Mesenchymal stem cell (in vitro differentiated cells and primary cell): Measurements from ENCODE around the gene DPY19L3.
A peak's percentile ranks its signal among the peaks of the same experiment; 100 is the strongest.

ENCODE experiments used
- DNase-seq: peaks from one replicate; pipeline ENCODE4 v3.0.0-alpha.2; 2013
- H2AFZ ChIP-seq: one replicate; pipeline ENCODE4 v1.6.1; 2013; ENCODE audit warnings: low read depth, mild to moderate bottlenecking, control low read depth, inconsistent platforms, low read length, moderate library complexity
- H2AK5ac ChIP-seq: 2 replicates; pipeline ENCODE4 v1.6.1; 2013; ENCODE audit warnings: low read length, moderate library complexity, mild to moderate bottlenecking, inconsistent platforms; ENCODE audit not compliant: severe bottlenecking
- H2BK120ac ChIP-seq: one replicate; pipeline ENCODE4 v1.6.1; 2013; ENCODE audit warnings: low read depth, mild to moderate bottlenecking, inconsistent platforms, low read length, moderate library complexity
- H2BK12ac ChIP-seq, 2 experiments: one replicate each; pipeline ENCODE4 v1.6.1; 2013; ENCODE audit warnings: inconsistent platforms in 2 of 2, low read length in 2 of 2, mild to moderate bottlenecking in 2 of 2, moderate library complexity in 2 of 2, control low read depth in 1 of 2
- H2BK15ac ChIP-seq: one replicate; pipeline ENCODE4 v1.6.1; 2013; ENCODE audit warnings: mild to moderate bottlenecking, low read depth, inconsistent platforms; ENCODE audit not compliant: poor library complexity, severe bottlenecking
- H2BK5ac ChIP-seq: 2 replicates; pipeline ENCODE4 v1.6.1; 2013; ENCODE audit warnings: low read depth, mild to moderate bottlenecking, low read length, control low read depth, inconsistent platforms; ENCODE audit not compliant: poor library complexity, severe bottlenecking
- H3K14ac ChIP-seq, 2 experiments: one replicate each; pipeline ENCODE4 v1.6.1; 2013; ENCODE audit warnings: inconsistent platforms in 2 of 2, low read length in 2 of 2, control low read depth in 1 of 2, mild to moderate bottlenecking in 1 of 2, moderate library complexity in 1 of 2
- H3K18ac ChIP-seq, 2 experiments: one replicate each; pipeline ENCODE4 v1.6.1; 2013; ENCODE audit warnings: inconsistent platforms in 2 of 2, low read length in 2 of 2, control low read depth in 1 of 2, low read depth in 1 of 2, mild to moderate bottlenecking in 1 of 2
- H3K23ac ChIP-seq, 2 experiments: one replicate each; pipeline ENCODE4 v1.6.1; 2013; ENCODE audit warnings: inconsistent platforms in 2 of 2, low read length in 2 of 2, mild to moderate bottlenecking in 2 of 2, moderate library complexity in 2 of 2, control low read depth in 1 of 2
- H3K27ac ChIP-seq: 2 replicates; pipeline ENCODE4 v1.5.1; 2013; ENCODE audit warnings: mild to moderate bottlenecking, moderate library complexity, low read length, control low read depth, inconsistent platforms; ENCODE audit not compliant: poor library complexity, severe bottlenecking
- H3K27me3 ChIP-seq, 2 experiments: 2 replicates each; pipeline versions ENCODE4 v1.6.1 to v1.7.0; 2013; ENCODE audit warnings: low read length in 2 of 2, mild to moderate bottlenecking in 2 of 2, moderate library complexity in 2 of 2, control low read depth in 1 of 2, inconsistent platforms in 1 of 2; ENCODE audit not compliant: control insufficient read depth in 1 of 2, insufficient read depth in 1 of 2
- H3K36me3 ChIP-seq, 2 experiments: 2 replicates each; pipeline versions ENCODE4 v1.6.1 to v1.7.0; 2013; ENCODE audit warnings: low read length in 2 of 2, control low read depth in 1 of 2, inconsistent platforms in 1 of 2, low read depth in 1 of 2, mild to moderate bottlenecking in 1 of 2; ENCODE audit not compliant: insufficient read depth in 2 of 2, control insufficient read depth in 1 of 2
- H3K4ac ChIP-seq, 2 experiments: one replicate each; pipeline ENCODE4 v1.6.1; 2013; ENCODE audit warnings: inconsistent platforms in 2 of 2, low read length in 2 of 2, mild to moderate bottlenecking in 2 of 2, moderate library complexity in 2 of 2, control low read depth in 1 of 2, low read depth in 1 of 2
- H3K4me1 ChIP-seq: 2 replicates; pipeline ENCODE4 v1.6.1; 2013; ENCODE audit warnings: low read depth, low read length, control low read depth; ENCODE audit not compliant: control insufficient read depth, insufficient read depth
- H3K4me2 ChIP-seq: 2 replicates; pipeline ENCODE4 v1.6.1; 2013; ENCODE audit warnings: low read length, mild to moderate bottlenecking, inconsistent platforms; ENCODE audit not compliant: poor library complexity, severe bottlenecking
- H3K4me3 ChIP-seq, 2 experiments: 2 replicates each; pipeline versions ENCODE4 v1.5.1 to v1.7.0; 2013; ENCODE audit warnings: low read length in 2 of 2, mild to moderate bottlenecking in 2 of 2, control low read depth in 1 of 2, low read depth in 1 of 2; ENCODE audit not compliant: insufficient read depth in 1 of 2
- H3K79me1 ChIP-seq: replicated peaks from 2 replicates; pipeline ENCODE4 v1.6.1; 2013; ENCODE audit warnings: mild to moderate bottlenecking, control low read depth, low read length, inconsistent platforms; ENCODE audit not compliant: poor library complexity, severe bottlenecking
- H3K9ac ChIP-seq: 2 replicates; pipeline ENCODE4 v1.7.0; 2013; ENCODE audit warnings: mild to moderate bottlenecking, low read length, moderate library complexity
- H3K9me3 ChIP-seq: 2 replicates; pipeline ENCODE4 v1.7.0; 2013; ENCODE audit warnings: mild to moderate bottlenecking, low read length; ENCODE audit not compliant: control insufficient read depth
- H4K8ac ChIP-seq: one replicate; pipeline ENCODE4 v1.6.1; 2013; ENCODE audit warnings: inconsistent platforms, mild to moderate bottlenecking, low read length, moderate library complexity
- H4K91ac ChIP-seq: one replicate; pipeline ENCODE4 v1.6.1; 2013; ENCODE audit warnings: mild to moderate bottlenecking, low read length, inconsistent platforms
- WGBS: methylation state at CpG from one replicate; pipeline ENCODE4 v1.1.7; 2013; ENCODE audit warnings: mixed read lengths; 5-methylcytosine and 5-hydroxymethylcytosine counted together

DPY19L3 gene

GRCh38 chr19:32476032-32476350 is 70.4 kb downstream of the DPY19L3 start:
- 100% methylated on average over 4 of the region's 4 CpGs for WGBS
- Histone ChIP-seq H2BK5ac (no peak overlapping the region), H3K4me2 (no peak overlapping the region), H3K23ac (no peak overlapping the region), H3K27ac (no peak overlapping the region), H3K9me3 (no peaks in the 10 kb centered on the region), H2BK12ac (no peak overlapping the region), H2AK5ac (no peak overlapping the region), H4K91ac (no peak overlapping the region), H3K9ac (no peak overlapping the region), H3K27me3 (no peaks in the 10 kb centered on the region), H2AFZ (no peak overlapping the region), H3K14ac (no peak overlapping the region), H3K4me1 (no peaks in the 10 kb centered on the region), H3K4ac (no peak overlapping the region), H2BK120ac (no peak overlapping the region), H4K8ac (no peak overlapping the region), H3K4me3 (no peak overlapping the region), H3K18ac (no peak overlapping the region), H3K36me3 (peaks cover 38 to 83% of the 10 kb centered on the region in 2 experiments), H2BK15ac (no peak overlapping the region), H3K79me1 (peaks cover 2% of the 10 kb centered on the region)
- no peak for DNase-seq

GRCh38 chr19:32480321-32480720 is 74.8 kb downstream of the DPY19L3 start:
- Histone ChIP-seq H2BK15ac (no peak overlapping the region), H2AFZ (no peak overlapping the region), H2BK120ac (no peak overlapping the region), H3K9ac (no peak overlapping the region), H4K8ac (no peak overlapping the region), H2BK12ac (no peak overlapping the region), H3K4me2 (no peak overlapping the region), H2AK5ac (no peak overlapping the region), H2BK5ac (no peak overlapping the region), H3K18ac (no peak overlapping the region), H3K4me1 (no peaks in the 10 kb centered on the region), H3K4ac (no peak overlapping the region), H3K36me3 (peaks cover 38 to 91% of the 10 kb centered on the region in 2 experiments), H3K9me3 (no peaks in the 10 kb centered on the region), H3K79me1 (peaks cover 2% of the 10 kb centered on the region), H3K27ac (no peak overlapping the region), H3K27me3 (no peaks in the 10 kb centered on the region), H3K14ac (no peak overlapping the region), H4K91ac (no peak overlapping the region), H3K23ac (no peak overlapping the region), H3K4me3 (no peak overlapping the region)
- WGBS = 96% methylated on average over 13 of the region's 13 CpGs
- no peak for DNase-seq

- no peaks in the 10 kb centered on the region for H3K4me1 ChIP-seq
Observed at GRCh38 chr19:32483574-32483973, 78.0 kb downstream of the DPY19L3 start.

GRCh38 chr19:32489971-32490370 is 84.4 kb downstream of the DPY19L3 start:
- Histone ChIP-seq H2AK5ac (no peak overlapping the region), H3K23ac (no peak overlapping the region), H3K14ac (no peak overlapping the region), H3K36me3 (peaks cover 6 to 20% of the 10 kb centered on the region in 2 experiments), H3K4me1 (no peaks in the 10 kb centered on the region), H2BK15ac (no peak overlapping the region), H3K4me3 (no peak overlapping the region), H3K27ac (no peak overlapping the region), H2BK120ac (no peak overlapping the region), H3K18ac (no peak overlapping the region), H3K27me3 (no peaks in the 10 kb centered on the region), H3K9me3 (peaks cover 3% of the 10 kb centered on the region), H2BK12ac (no peak overlapping the region), H3K4ac (no peak overlapping the region), H3K79me1 (no peaks in the 10 kb centered on the region), H4K8ac (no peak overlapping the region), H3K4me2 (no peak overlapping the region), H4K91ac (no peak overlapping the region), H2BK5ac (no peak overlapping the region), H2AFZ (no peak overlapping the region), H3K9ac (no peak overlapping the region)
- 92% methylated on average over 2 of the region's 2 CpGs for WGBS
- peak; percentile 10 for DNase-seq

More at GRCh38 chr19:32483574-32483973, 78.0 kb downstream of the DPY19L3 start:
- WGBS = 94% methylated on average over 3 of the region's 4 CpGs
- Histone ChIP-seq H2BK12ac (no peak overlapping the region), H3K9ac (no peak overlapping the region), H3K9me3 (peaks cover 3% of the 10 kb centered on the region), H3K4ac (no peak overlapping the region), H3K14ac (no peak overlapping the region), H2AFZ (no peak overlapping the region), H3K4me3 (no peak overlapping the region), H3K36me3 (peaks cover 35 to 82% of the 10 kb centered on the region in 2 experiments), H3K27me3 (no peaks in the 10 kb centered on the region), H3K18ac (no peak overlapping the region), H2BK120ac (no peak overlapping the region), H2BK15ac (no peak overlapping the region), H3K23ac (no peak overlapping the region), H2BK5ac (no peak overlapping the region), H2AK5ac (no peak overlapping the region), H3K27ac (no peak overlapping the region), H3K79me1 (peaks cover 2% of the 10 kb centered on the region), H4K91ac (no peak overlapping the region), H3K4me2 (no peak overlapping the region), H4K8ac (no peak overlapping the region)
- DNase-seq = no peak
